HEK293 (cell line): ENCODE data around the gene FYB2.

Experiments
- CTCF ChIA-PET: fragments of 350-600 bp; formaldehyde crosslinking; extraction: SDS; loops from one replicate; lab custom pipeline; 2021; ENCODE audit warnings: antibody characterized with exemption; lab: Yijun Ruan, JAX
- POLR2A ChIA-PET: fragments of 300-600 bp; formaldehyde crosslinking; extraction: SDS; loops from one replicate; lab custom pipeline; 2020; ENCODE audit warnings: antibody characterized with exemption, inconsistent platforms; lab: Yijun Ruan, JAX
- H3K27ac ChIP-seq: fragments of 200-500 bp; sonication (Bioruptor generic); 2 replicates; pipeline ENCODE4 v1.5.1; 2014; ENCODE audit warnings: low read depth, low read length, control low read depth, inconsistent platforms; ENCODE audit errors: extremely low read depth
- H3K36me3 ChIP-seq, 2 experiments: fragments of 200-500 bp in 1 of 2; sonication (Bioruptor generic) in 1 of 2; 1 replicate in 1 of 2; 2 replicates in 1 of 2; pipeline ENCODE4 v1.5.1; 2014 to 2017; ENCODE audit warnings: inconsistent platforms in 2 of 2, low read length in 2 of 2; ENCODE audit not compliant: control insufficient read depth in 2 of 2, insufficient read depth in 1 of 2
- H3K4me1 ChIP-seq: fragments of 200-500 bp; sonication (Bioruptor generic); 2 replicates; pipeline ENCODE4 v1.5.1; 2014; ENCODE audit warnings: mild to moderate bottlenecking, low read length, inconsistent platforms; ENCODE audit not compliant: control insufficient read depth, insufficient read depth
- H3K4me3 ChIP-seq: 2 replicates; pipeline ENCODE4 v1.5.1; 2011; ENCODE audit warnings: low read depth, mild to moderate bottlenecking, control low read depth, low read length, moderate library complexity
- H3K9me3 ChIP-seq: fragments of 200-500 bp; sonication (Bioruptor generic); 2 replicates; pipeline ENCODE4 v1.5.1; 2014; ENCODE audit warnings: low read depth, low read length, inconsistent platforms; ENCODE audit not compliant: control insufficient read depth, insufficient read depth
- BCL11A ChIP-seq: fragments of 450-650 bp; formaldehyde crosslinking; IDR thresholded peaks from 2 replicates; pipeline ENCODE4 v1.5.1; 2016; ENCODE audit warnings: low read depth, missing biosample characterization, missing genetic modification characterization
- KLF9 ChIP-seq: fragments of 450-650 bp; formaldehyde crosslinking; IDR thresholded peaks from 2 replicates; pipeline ENCODE4 v1.5.1; 2016; ENCODE audit warnings: missing biosample characterization, missing genetic modification characterization, low read depth
- PBX3 ChIP-seq: sonication (generic); formaldehyde crosslinking; IDR thresholded peaks from 2 replicates; pipeline ENCODE4 v1.8.1; 2022; ENCODE audit warnings: mild to moderate bottlenecking, moderate library complexity, missing genetic modification reagents
- PRDM10 ChIP-seq: fragments of 450-650 bp; formaldehyde crosslinking; IDR thresholded peaks from 2 replicates; pipeline ENCODE4 v1.5.1; 2016; ENCODE audit warnings: missing biosample characterization, missing genetic modification characterization
- SP7 ChIP-seq: fragments of 450-650 bp; formaldehyde crosslinking; IDR thresholded peaks from 2 replicates; pipeline ENCODE4 v1.5.1; 2016; ENCODE audit warnings: missing biosample characterization, missing genetic modification characterization
- ZFP37 ChIP-seq: fragments of 450-650 bp; formaldehyde crosslinking; IDR thresholded peaks from 2 replicates; pipeline ENCODE4 v1.5.1; 2016; ENCODE audit warnings: missing biosample characterization, missing genetic modification characterization
- ZNF155 ChIP-seq: fragments of 450-650 bp; formaldehyde crosslinking; IDR thresholded peaks from 2 replicates; pipeline ENCODE4 v1.5.1; 2016; ENCODE audit warnings: missing biosample characterization, missing genetic modification characterization
- ZNF16 ChIP-seq: fragments of 450-650 bp; formaldehyde crosslinking; IDR thresholded peaks from 2 replicates; pipeline ENCODE4 v1.5.1; 2016; ENCODE audit warnings: low read depth, missing biosample characterization, missing genetic modification characterization
- ZNF266 ChIP-seq: fragments of 450-650 bp; formaldehyde crosslinking; IDR thresholded peaks from 2 replicates; pipeline ENCODE4 v1.5.1; 2016; ENCODE audit warnings: missing biosample characterization, missing genetic modification characterization, low read depth
- ZNF521 ChIP-seq: fragments of 450-650 bp; formaldehyde crosslinking; IDR thresholded peaks from 2 replicates; pipeline ENCODE4 v1.5.1; 2017; ENCODE audit warnings: missing biosample characterization, mild to moderate bottlenecking, missing genetic modification characterization
- ZNF558 ChIP-seq: fragments of 450-650 bp; formaldehyde crosslinking; IDR thresholded peaks from 2 replicates; pipeline ENCODE4 v1.5.1; 2016; ENCODE audit warnings: missing biosample characterization, missing genetic modification characterization
- ZNF585B ChIP-seq: fragments of 450-650 bp; formaldehyde crosslinking; IDR thresholded peaks from 2 replicates; pipeline ENCODE4 v1.5.1; 2016; ENCODE audit warnings: missing biosample characterization, missing genetic modification characterization
- ZNF623 ChIP-seq: fragments of 450-650 bp; formaldehyde crosslinking; IDR thresholded peaks from 2 replicates; pipeline ENCODE4 v1.5.1; 2016; ENCODE audit warnings: missing biosample characterization, missing genetic modification characterization
- ZNF626 ChIP-seq: fragments of 450-650 bp; sonication (Bioruptor Pico); formaldehyde crosslinking; IDR thresholded peaks from 2 replicates; pipeline ENCODE4 v1.5.1; 2018; ENCODE audit warnings: missing biosample characterization, missing genetic modification characterization, inconsistent platforms
- ZNF707 ChIP-seq: fragments of 450-650 bp; formaldehyde crosslinking; IDR thresholded peaks from 2 replicates; pipeline ENCODE4 v1.5.1; 2016; ENCODE audit warnings: missing biosample characterization, missing genetic modification characterization
- ZNF76 ChIP-seq: fragments of 450-650 bp; formaldehyde crosslinking; IDR thresholded peaks from 2 replicates; pipeline ENCODE4; 2016; ENCODE audit warnings: low read depth, missing biosample characterization, missing genetic modification characterization, borderline replicate concordance
- ZNF768 ChIP-seq: fragments of 450-650 bp; formaldehyde crosslinking; IDR thresholded peaks from 2 replicates; pipeline ENCODE4 v1.5.1; 2018; ENCODE audit warnings: missing biosample characterization, mild to moderate bottlenecking, missing genetic modification characterization
- ZNF837 ChIP-seq: fragments of 450-650 bp; formaldehyde crosslinking; IDR thresholded peaks from 2 replicates; pipeline ENCODE4 v1.5.1; 2016; ENCODE audit warnings: missing biosample characterization, missing genetic modification characterization

Gene FYB2

GRCh38 chr1:56709269-56709880, 109.8 kb downstream of the FYB2 start (continued):
- TF ChIP-seq KLF9 (tag by site-specific recombination), result no peak
- no peak for TF ChIP-seq ZNF768 (tag by site-specific recombination)
- TF ChIP-seq ZNF155 (tag by site-specific recombination), result no peak
- TF ChIP-seq ZNF837, result no peak
- TF ChIP-seq ZNF626 (tag by site-specific recombination), result no peak
- TF ChIP-seq PBX3 (CRISPR knock-in tag), result no peak
- TF ChIP-seq ZNF521 (tag by site-specific recombination), result no peak
- TF ChIP-seq ZNF623, result no peak

GRCh38 chr1:56707379-56707778, 111.8 kb downstream of the FYB2 start:
- ChIA-PET POLR2A (no interaction called here), CTCF (no interaction called here)
- TF ChIP-seq PRDM10 (tag by site-specific recombination), result no peak
- no peak for TF ChIP-seq ZFP37
- no peak for TF ChIP-seq SP7
- no peak for TF ChIP-seq ZNF76 (tag by site-specific recombination)
- TF ChIP-seq ZNF707, result no peak
- no peak for TF ChIP-seq ZNF16 (tag by site-specific recombination)
- no peak for TF ChIP-seq BCL11A (tag by site-specific recombination)
- no peak for TF ChIP-seq ZNF585B (tag by site-specific recombination)
- Histone ChIP-seq H3K36me3 (peaks cover 7 to 35% of the 10 kb centered on the region in 2 experiments), H3K9me3 (no peaks in the 10 kb centered on the region), H3K4me3 (no peak overlapping the region), H3K27ac (no peak overlapping the region), H3K4me1 (peaks cover 13% of the 10 kb centered on the region)

GRCh38 chr1:56703747-56704146, 115.5 kb downstream of the FYB2 start:
- ChIA-PET CTCF (interaction anchor here (0.6 to 1.6 kb wide), 3 partner anchors 119 to 1418 kb away, joined by 3 to 5 read pairs (median 3); partner anchors contain the start of gene PLPP3), POLR2A (no interaction called here)
- Histone ChIP-seq H3K4me3 (no peak overlapping the region), H3K9me3 (no peaks in the 10 kb centered on the region), H3K36me3 (peaks cover 14 to 48% of the 10 kb centered on the region in 2 experiments), H3K27ac (no peak overlapping the region), H3K4me1 (no peaks in the 10 kb centered on the region)
- TF ChIP-seq ZNF558 (peak; percentile 98), ZNF266 (tag by site-specific recombination) (no peak)
